Endothelial cell of umbilical vein (primary cell): ENCODE measurements around the gene DLGAP4. TPM values are rescaled to one million over a fixed set of nuclear protein-coding genes. Genes with fewer than 3 reads are reported as not detected.

Experiments used
- BruUV-seq: library from RNA; stranded (reverse); fragments of 400-500 nt; replicated peaks from 2 replicates; lab custom pipeline; 2021; lab: Mats Ljungman, UMichigan
- CTCF ChIA-PET: fragments of 300-600, 350-600 bp; sonication (Branson Sonifier 250); formaldehyde crosslinking; loops from one replicate; lab custom pipeline; 2021; ENCODE audit warnings: antibody characterized with exemption, inconsistent platforms; lab: Charles Lee
- POLR2A ChIA-PET: fragments of 300-600, 350-600 bp; sonication (Branson Sonifier 250); formaldehyde crosslinking; loops from one replicate; lab custom pipeline; 2021; ENCODE audit warnings: antibody characterized with exemption, inconsistent platforms; lab: Charles Lee
- DNase-seq: peaks from one replicate; pipeline ENCODE4 v3.0.0-alpha.2; 2011; ENCODE audit warnings: low read depth, low spot score
- FAIRE-seq: peaks from 2 replicates; lab custom pipeline; 2011; peaks lifted over from hg19 to GRCh38; lab: Jason Lieb, UNC
- H2AFZ ChIP-seq: 2 replicates; pipeline ENCODE4 v1.6.0; 2012; ENCODE audit warnings: low read depth, low read length, control low read depth, inconsistent platforms
- H3K27ac ChIP-seq: 2 replicates; pipeline ENCODE4 v1.5.1; 2011; ENCODE audit warnings: low read depth, mild to moderate bottlenecking, control low read depth, low read length, moderate library complexity; ENCODE audit not compliant: insufficient read depth
- H3K27me3 ChIP-seq, 2 experiments: 2 replicates each; pipeline versions ENCODE4 v1.6.0 to v1.6.1; 2011; ENCODE audit warnings: low read length in 2 of 2, mixed read lengths in 1 of 2; ENCODE audit not compliant: control insufficient read depth in 2 of 2, insufficient read depth in 2 of 2
- H3K36me3 ChIP-seq, 2 experiments: 2 replicates in 1 of 2; 3 replicates in 1 of 2; pipeline ENCODE4 v1.5.1; 2011; ENCODE audit warnings: low read length in 2 of 2, mild to moderate bottlenecking in 1 of 2, moderate library complexity in 1 of 2; ENCODE audit not compliant: control insufficient read depth in 2 of 2, insufficient read depth in 2 of 2; ENCODE audit errors: extremely low read depth in 1 of 2
- H3K4me1 ChIP-seq: 3 replicates; pipeline ENCODE4 v1.5.1; 2011; ENCODE audit warnings: mild to moderate bottlenecking, low read length; ENCODE audit not compliant: control insufficient read depth, insufficient read depth; ENCODE audit errors: extremely low read depth
- H3K4me2 ChIP-seq: 2 replicates; pipeline ENCODE4 v1.6.1; 2011; ENCODE audit warnings: low read length, control low read depth, mixed read lengths; ENCODE audit not compliant: insufficient read depth
- H3K4me3 ChIP-seq, 3 experiments: fragments of 200-600 bp in 1 of 3; sonication (generic), shearing (Covaris generic) in 1 of 3; replicated peaks in 1 of 3; 2 replicates each; pipeline ENCODE4 v1.5.1; 2011 to 2016; ENCODE audit warnings: control low read depth in 3 of 3, low read length in 3 of 3, mild to moderate bottlenecking in 2 of 3, inconsistent platforms in 1 of 3, low read depth in 1 of 3, moderate library complexity in 1 of 3; ENCODE audit not compliant: insufficient read depth in 1 of 3
- H3K79me2 ChIP-seq: 2 replicates; pipeline ENCODE4 v1.6.0; 2012; ENCODE audit warnings: low read length, inconsistent platforms; ENCODE audit not compliant: control insufficient read depth, insufficient read depth
- H3K9ac ChIP-seq: replicated peaks from 2 replicates; pipeline ENCODE3; 2011; ENCODE audit warnings: low read length, control low read depth; ENCODE audit not compliant: insufficient read depth; ENCODE audit errors: extremely low read depth
- H3K9me1 ChIP-seq: replicated peaks from 3 replicates; pipeline ENCODE4 v1.6.0; 2011; ENCODE audit warnings: mild to moderate bottlenecking, low read length; ENCODE audit not compliant: control insufficient read depth, insufficient read depth; ENCODE audit errors: extremely low read depth
- H3K9me3 ChIP-seq: replicated peaks from 2 replicates; pipeline ENCODE4 v1.5.1; 2012; ENCODE audit warnings: low read length, inconsistent platforms; ENCODE audit not compliant: control insufficient read depth, insufficient read depth
- H4K20me1 ChIP-seq: replicated peaks from 2 replicates; pipeline ENCODE3; 2011; ENCODE audit warnings: mild to moderate bottlenecking, low read length; ENCODE audit not compliant: control insufficient read depth, insufficient read depth; ENCODE audit errors: extremely low read depth
- EZH2 ChIP-seq: IDR thresholded peaks from 2 replicates; pipeline ENCODE4 v1.6.1; 2012; ENCODE audit warnings: borderline replicate concordance, low read depth, mild to moderate bottlenecking, moderate library complexity, low read length, inconsistent platforms; ENCODE audit not compliant: severe bottlenecking
- FOS ChIP-seq: IDR thresholded peaks from 2 replicates; pipeline ENCODE4 v1.6.1; 2011; ENCODE audit warnings: mild to moderate bottlenecking, low read length, moderate library complexity, borderline replicate concordance; ENCODE audit not compliant: insufficient read depth
- GATA2 ChIP-seq: IDR thresholded peaks from 2 replicates; pipeline ENCODE4 v1.7.0; 2011; ENCODE audit warnings: low read depth, mild to moderate bottlenecking, moderate library complexity, mixed read lengths, low read length; ENCODE audit not compliant: insufficient read length, insufficient read depth
- JUN ChIP-seq: IDR thresholded peaks from 2 replicates; pipeline ENCODE4 v1.6.1; 2011; ENCODE audit warnings: borderline replicate concordance, low read depth; ENCODE audit not compliant: insufficient read length, insufficient read depth
- MYC ChIP-seq: IDR thresholded peaks from one replicate; pipeline ENCODE4 v1.6.1; 2011; ENCODE audit warnings: mild to moderate bottlenecking, low read depth, low read length
- POLR2A ChIP-seq: IDR thresholded peaks from 2 replicates; pipeline ENCODE4 v1.6.1; 2012; ENCODE audit warnings: low read depth, mild to moderate bottlenecking, control low read depth, low read length
- POLR2AphosphoS5 ChIP-seq: IDR thresholded peaks from 2 replicates; pipeline ENCODE4 v1.6.1; 2012; ENCODE audit warnings: low read depth, mild to moderate bottlenecking, control low read depth, low read length, moderate library complexity; ENCODE audit not compliant: insufficient read depth
- dilution Hi-C: fragments of 300-500 bp; cut with MboI; formaldehyde crosslinking; loops from one replicate; pipeline ENCODE4 v1.15.0; 2019; ENCODE audit warnings: low sequenced_read_pairs; ENCODE audit not compliant: extremely low pct_ligation_motif_present
- intact Hi-C: fragments of 100-400 bp; cut with micrococcal nuclease; formaldehyde crosslinking; loops from one replicate; pipeline ENCODE4 v1.10.0; 2022
- polyA plus RNA-seq, 4 experiments: library from polyadenylated mRNA; depleted of rRNA in 3 of 4; stranded (reverse) in 3 of 4; unstranded in 1 of 4; fragments of >200 nt; gene quantifications; 2 replicates each; pipeline versions ENCODE4 v1.2.1 to v1.2.3, GENCODE V29; 2011 to 2012; ENCODE audit warnings: missing spikeins in 1 of 4
- total RNA-seq: library from RNA; stranded (reverse); gene quantifications from 2 replicates; pipeline ENCODE4 v1.2.3, GENCODE V29; 2021
- TF ChIP-seq, protein P1 (sequence below), 2 donors: IDR thresholded peaks; 1 replicate in 1 of 2; 2 replicates in 1 of 2; pipeline ENCODE4 v1.5.1; 2011; ENCODE audit warnings: low read length in 2 of 2, mild to moderate bottlenecking in 2 of 2, moderate library complexity in 2 of 2, control low read depth in 1 of 2, inconsistent platforms in 1 of 2, low read depth in 1 of 2; ENCODE audit not compliant: insufficient read depth in 1 of 2; ENCODE audit errors: extremely low read depth in 1 of 2
- TF ChIP-seq, protein P2 (sequence below): IDR thresholded peaks from 2 replicates; pipeline ENCODE4 v1.6.1; 2011; ENCODE audit not compliant: insufficient read depth, insufficient read length

Gene DLGAP4
- total and polyA plus RNA-seq, 2 donors (not counting 3 experiments of a cell fraction or from before 2014, with no cell fraction given), result 57.5 to 125 TPM

DNA sequence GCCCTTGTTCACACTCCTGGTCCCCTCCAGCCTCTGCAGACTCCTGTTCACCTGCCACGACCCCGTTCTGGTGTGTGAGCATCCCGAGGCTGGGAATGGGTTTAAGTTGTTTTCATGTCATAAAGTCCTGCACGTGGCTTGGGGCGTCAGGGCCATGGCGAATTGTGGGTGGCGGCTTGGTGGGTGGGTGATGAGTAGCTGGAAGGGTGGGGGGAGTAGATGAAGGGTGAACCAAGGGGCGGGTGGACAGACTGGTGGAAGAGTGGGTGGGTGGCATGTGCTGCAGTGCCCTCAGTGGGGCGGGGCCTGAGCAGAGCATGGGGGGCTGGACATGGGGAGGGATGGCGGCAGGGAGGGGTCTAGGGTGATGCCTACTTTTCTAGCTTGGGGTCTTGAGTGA lies 54.3 kb downstream of the DLGAP4 start:
- H3K27ac ChIP-seq, result no peak overlapping the region
- FAIRE-seq, result no peak
- no peaks in the 10 kb centered on the region for H3K9me1 ChIP-seq
- ChIA-PET POLR2A (no interaction called here), CTCF (interaction anchor here (1.1 kb wide), 1 partner anchor 158 kb away, joined by 4 read pairs; no protein-coding TSS in a partner anchor)
- no peaks in the 10 kb centered on the region for H3K4me1 ChIP-seq
- no peak overlapping the region for H3K9ac ChIP-seq
- H3K4me3 ChIP-seq, result no peak overlapping the region
- intact Hi-C loops (no loop called here), dilution Hi-C loops (no loop called here)
- no peaks in the 10 kb centered on the region for H3K27me3 ChIP-seq
- H3K4me2 ChIP-seq, result no peak overlapping the region
- H2AFZ ChIP-seq, result no peak overlapping the region
- no TSS peak for BruUV-seq
- no peaks in the 10 kb centered on the region for H3K79me2 ChIP-seq
- H4K20me1 ChIP-seq, result no peaks in the 10 kb centered on the region
- no peaks in the 10 kb centered on the region for H3K9me3 ChIP-seq
- H3K36me3 ChIP-seq, result no peaks in the 10 kb centered on the region
- DNase-seq, result no peak
- TF ChIP-seq, protein P1, sequence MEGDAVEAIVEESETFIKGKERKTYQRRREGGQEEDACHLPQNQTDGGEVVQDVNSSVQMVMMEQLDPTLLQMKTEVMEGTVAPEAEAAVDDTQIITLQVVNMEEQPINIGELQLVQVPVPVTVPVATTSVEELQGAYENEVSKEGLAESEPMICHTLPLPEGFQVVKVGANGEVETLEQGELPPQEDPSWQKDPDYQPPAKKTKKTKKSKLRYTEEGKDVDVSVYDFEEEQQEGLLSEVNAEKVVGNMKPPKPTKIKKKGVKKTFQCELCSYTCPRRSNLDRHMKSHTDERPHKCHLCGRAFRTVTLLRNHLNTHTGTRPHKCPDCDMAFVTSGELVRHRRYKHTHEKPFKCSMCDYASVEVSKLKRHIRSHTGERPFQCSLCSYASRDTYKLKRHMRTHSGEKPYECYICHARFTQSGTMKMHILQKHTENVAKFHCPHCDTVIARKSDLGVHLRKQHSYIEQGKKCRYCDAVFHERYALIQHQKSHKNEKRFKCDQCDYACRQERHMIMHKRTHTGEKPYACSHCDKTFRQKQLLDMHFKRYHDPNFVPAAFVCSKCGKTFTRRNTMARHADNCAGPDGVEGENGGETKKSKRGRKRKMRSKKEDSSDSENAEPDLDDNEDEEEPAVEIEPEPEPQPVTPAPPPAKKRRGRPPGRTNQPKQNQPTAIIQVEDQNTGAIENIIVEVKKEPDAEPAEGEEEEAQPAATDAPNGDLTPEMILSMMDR (IDR thresholded peaks at IDR 0.05; ENCODE audit: extremely low read depth in 1 of 2, insufficient read depth in 1 of 2, low read depth in 1 of 2, low read length in 2 of 2), result no peak
- TF ChIP-seq POLR2A (no peak), MYC (no peak), JUN (no peak), FOS (no peak), EZH2 (no peak), GATA2 (no peak), POLR2AphosphoS5 (no peak)
- TF ChIP-seq, protein P2, sequence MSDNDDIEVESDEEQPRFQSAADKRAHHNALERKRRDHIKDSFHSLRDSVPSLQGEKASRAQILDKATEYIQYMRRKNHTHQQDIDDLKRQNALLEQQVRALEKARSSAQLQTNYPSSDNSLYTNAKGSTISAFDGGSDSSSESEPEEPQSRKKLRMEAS, result no peak
